Hematopoietic multipotent progenitor cell (in vitro differentiated cells): ENCODE data around the gene ITGA2B. TPM values are rescaled to one million over a fixed set of nuclear protein-coding genes. Genes with fewer than 3 reads are reported as not detected.
"Not testable (repeated sequence)": the region's sequence is repeated elsewhere in the genome, so short reads cannot be mapped to it uniquely, and the experiment has no call there.

ENCODE experiments used
- DNase-seq, 3 donors: peaks; one replicate each; pipeline ENCODE4 v3.0.0-alpha.2; 2011 to 2015; ENCODE audit warnings: low read depth in 2 of 3, low spot score in 2 of 3
- total RNA-seq: library from RNA; depleted of rRNA; stranded (reverse); fragments of >200 nt; gene quantifications from one replicate; pipeline ENCODE4 v1.2.3, GENCODE V29; 2012

ITGA2B gene
- total RNA-seq, 1 donor, result 80.8 TPM

- DNase-seq, result peak in 1 of 3 donors; percentile 47
Measured at GRCh38 chr17:44369414-44370023, 19.9 kb downstream of the ITGA2B start.

- DNase-seq, result not testable (repeated sequence)
Measured at GRCh38 chr17:44368391-44369243, 20.8 kb downstream of the ITGA2B start.

DNA sequence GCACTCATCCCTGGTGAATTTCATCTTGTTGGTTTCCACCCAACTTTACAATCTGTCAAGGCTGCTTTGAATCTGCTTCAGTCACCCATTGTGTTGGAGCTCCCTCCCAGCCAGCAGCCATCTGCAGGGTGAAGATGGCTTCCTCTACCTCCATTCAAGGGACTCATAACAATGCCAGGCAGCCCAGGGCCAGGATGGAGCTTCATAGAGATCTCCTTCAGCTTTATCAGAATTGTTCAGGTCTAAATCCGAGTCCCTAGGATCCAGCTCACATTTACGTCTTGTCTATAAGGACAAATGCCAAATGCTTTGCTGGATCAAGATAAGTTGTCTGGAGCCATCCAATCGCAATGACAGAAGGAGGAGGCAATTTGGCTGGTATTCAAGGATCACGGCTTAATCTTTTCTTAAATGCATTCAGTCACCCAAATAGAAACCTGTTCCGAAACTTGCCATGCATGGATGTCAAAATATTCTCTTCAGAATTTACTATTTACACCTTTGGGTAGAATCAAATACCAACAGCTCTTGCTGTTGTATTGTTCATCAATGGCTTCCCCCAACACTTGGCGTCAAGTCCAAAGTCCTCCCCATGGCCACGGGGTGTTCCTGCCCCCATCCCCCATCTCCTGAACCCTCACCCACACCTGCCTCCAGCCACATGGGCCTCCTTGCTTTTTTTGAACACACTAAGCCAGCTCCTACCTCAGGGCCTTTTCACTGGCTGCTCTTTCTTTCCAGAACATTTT, 22.0 kb downstream of the ITGA2B start:
- DNase-seq, result no peak

- not testable (repeated sequence) for DNase-seq
Measured at GRCh38 chr17:44365051-44365450, 24.4 kb downstream of the ITGA2B start.

DNA sequence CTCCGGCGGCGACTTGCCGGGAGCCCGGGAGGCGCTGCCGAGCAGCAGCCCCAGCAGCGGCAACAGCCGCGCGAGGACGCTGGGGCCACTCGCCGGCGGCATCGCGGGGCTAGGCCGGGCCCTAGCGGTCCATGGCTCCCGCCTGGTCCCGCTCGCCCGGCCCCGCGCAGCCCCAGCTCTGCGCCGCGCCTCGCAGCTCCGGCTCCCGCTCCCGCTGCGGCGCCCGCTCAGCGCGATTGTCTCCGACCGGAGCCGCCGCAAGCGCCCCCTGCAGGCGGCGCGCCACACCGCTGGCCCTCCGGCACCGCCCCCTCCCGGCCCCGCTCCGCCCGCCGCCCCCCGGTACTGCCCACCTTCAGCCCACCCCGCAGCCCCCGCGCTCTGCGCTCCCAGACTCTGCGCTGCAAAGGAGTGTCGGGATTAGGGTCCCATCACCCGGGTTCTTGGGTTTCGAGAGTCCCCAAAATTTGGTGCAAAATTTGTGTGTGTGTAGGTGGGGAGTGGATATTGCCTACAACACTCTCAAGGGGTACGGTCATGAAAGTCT, 25.8 kb downstream of the ITGA2B start, which contains the start of gene FAM171A2:
TSS of gene FAM171A2 (minus strand) at position 241 of the 547 bp plus-strand sequence. CDS start at position 102, 139 bp downstream.
- DNase-seq, result peak in 2 of 3 donors; percentile 68 to 75

- DNase-seq, result peak in 1 of 3 donors; percentile 28
Measured at GRCh38 chr17:44362949-44363612, 26.4 kb downstream of the ITGA2B start.

GRCh38 chr17:44362459-44362948, 26.9 kb downstream of the ITGA2B start:
- no peak for DNase-seq

DNA sequence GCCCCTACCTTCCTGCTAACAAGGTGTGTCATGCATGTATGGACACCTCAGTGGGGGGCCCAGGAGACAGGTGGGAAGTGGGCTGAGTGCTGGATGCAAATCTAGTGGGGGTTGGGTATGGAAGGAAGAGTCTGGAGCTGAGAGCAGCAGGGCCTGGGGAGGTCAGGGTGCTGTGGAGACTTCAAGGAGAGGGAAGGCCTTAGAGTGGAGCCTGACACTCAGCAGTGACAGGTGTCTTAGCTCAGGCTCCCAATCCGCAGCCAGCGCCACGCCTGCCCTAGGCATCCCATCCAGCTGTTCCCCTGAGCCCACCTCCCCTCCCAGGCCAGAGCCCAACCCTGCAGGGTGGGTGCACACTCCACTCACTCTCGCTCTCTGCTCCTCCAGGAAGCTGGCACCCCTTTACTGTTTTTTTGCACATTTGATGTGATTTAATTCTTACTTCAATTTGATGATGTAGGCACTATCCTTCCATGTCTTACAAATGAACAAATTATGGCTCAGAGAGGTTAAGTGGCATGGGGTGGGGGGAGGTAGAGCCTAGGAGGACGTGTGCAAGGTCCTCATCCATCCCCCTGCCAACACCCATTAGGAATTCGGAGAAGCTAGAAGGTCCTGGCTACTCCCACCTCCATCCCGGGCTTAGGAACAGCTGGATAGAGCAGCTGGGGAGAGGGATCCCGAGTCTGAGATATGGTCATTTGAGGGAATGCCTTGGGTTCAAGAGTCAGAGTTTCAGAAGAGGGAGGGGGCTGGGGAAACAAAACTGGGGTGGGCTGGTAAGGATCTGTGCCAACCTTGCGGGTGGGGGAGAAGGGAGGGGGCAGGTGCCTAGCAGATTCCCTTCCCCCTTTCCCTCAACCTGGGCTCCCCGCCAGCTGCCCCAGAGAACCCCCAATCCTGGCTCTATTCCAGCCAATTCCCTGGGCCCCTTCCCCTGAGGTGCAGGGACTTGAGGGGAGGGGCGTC, 27.9 kb downstream of the ITGA2B start:
- no peak for DNase-seq

GRCh38 chr17:44360826-44361225, 28.6 kb downstream of the ITGA2B start:
- no peak for DNase-seq

GRCh38 chr17:44360144-44360533, 29.3 kb downstream of the ITGA2B start:
- DNase-seq, result no peak

GRCh38 chr17:44359458-44360143, 29.8 kb downstream of the ITGA2B start:
- DNase-seq, result no peak

GRCh38 chr17:44359006-44359405, 30.4 kb downstream of the ITGA2B start:
- no peak for DNase-seq

- no peak for DNase-seq
Measured at GRCh38 chr17:44358066-44358465, 31.4 kb downstream of the ITGA2B start.

DNA sequence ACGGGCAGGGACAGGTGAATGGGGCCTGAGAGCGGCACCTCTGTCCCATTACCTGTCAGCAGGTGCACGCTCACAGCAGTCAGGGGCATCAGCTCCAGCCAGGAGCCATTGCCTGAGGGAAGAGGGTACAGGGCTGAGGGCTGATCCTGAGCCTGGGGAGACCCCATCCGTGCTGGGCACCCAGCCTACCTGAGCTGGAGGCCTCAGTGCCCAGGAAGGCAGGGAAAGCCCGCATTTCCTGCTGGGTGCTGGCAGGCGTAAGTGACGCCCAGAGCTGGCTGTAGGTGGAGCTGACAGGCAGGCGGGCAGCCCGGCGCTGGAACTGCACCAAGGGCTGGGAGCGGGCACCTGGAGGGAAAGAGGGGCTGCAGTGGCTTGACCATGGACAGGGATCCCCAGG, 33.2 kb downstream of the ITGA2B start:
- DNase-seq, result no peak

- DNase-seq, result no peak
Measured at GRCh38 chr17:44355642-44356099, 33.8 kb downstream of the ITGA2B start.

DNA sequence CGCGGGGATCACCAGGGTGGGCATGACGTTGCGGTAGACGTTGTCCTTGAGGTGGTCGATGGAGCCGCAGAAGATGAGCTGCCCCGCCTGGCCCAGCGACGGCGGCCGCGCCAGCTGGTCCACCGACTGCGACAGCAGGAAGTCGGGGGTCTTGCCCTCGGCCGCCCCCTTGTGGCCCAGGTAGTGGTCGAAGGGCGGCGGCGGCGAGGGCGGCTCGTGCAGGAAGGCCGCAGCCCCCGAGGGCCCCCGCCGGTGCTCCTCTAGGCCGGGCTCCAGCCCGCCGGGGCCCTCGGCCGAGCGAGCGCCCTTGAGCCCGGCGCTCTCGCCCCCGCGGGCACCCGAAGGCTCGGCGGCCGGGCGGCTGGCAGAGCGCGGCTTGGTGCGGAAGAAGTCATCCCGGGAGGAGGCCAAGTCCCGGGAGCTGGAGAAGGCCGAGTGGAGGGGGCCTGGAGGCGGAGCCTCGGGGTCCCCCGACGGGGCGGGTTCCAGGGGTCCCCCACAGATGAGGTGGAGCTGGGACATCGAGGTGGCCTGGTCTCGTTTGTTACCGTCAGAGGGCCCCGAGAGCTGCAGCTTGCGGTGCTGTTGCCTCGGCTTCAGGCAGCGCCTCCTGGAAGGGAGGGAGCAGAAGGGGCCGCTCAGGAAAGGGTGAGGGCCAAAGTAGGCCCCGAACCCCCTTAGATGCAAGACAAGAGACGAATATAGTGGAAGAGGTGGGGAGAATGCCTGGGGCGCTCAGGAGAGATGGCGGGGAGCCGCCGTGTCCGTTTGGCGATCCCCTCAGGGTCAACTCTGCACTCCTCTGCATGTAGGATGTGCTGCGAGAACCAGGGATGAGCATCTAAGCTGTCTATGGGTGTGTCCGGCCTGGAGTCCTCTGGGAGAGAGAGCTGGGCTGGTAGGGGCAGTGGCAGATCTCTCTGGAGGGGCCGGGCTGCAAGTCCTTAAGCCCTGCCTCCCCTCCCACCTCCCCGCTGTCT, 34.6 kb downstream of the ITGA2B start:
- DNase-seq, result peak in 2 of 3 donors; percentile 53 to 59

DNA sequence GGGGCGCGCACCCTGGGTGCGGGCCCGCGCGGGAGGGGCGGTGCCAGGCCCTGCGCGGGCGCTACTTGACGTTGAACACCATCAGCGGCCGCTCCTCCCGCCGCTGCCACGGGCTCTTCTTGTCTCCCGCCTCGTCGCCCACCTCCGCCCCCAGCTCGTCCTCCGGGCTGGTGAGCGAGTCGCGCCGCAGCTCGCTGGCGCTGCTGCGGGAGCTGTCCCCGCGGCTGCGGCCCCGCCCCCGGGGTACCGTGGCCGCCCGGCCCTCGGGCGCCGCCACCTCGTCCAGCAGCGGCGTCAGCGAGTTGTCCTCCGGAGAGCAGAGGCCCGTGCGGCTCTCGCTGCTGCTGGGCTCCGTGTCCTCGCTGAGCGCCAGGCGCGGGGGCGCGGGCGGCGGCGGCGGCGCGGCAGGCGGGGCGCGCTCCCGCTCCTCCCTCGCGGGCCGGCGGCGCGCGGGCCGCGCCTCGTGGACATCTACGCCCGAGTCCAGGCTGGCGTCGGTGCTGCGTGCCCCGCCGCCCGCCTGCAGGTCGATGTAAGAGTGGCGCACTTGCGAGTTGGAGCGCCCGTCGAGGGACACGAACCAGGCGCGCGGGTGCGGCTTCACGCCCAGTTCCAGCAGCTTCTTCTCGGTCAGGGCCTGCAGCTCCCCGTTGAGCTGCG, 35.6 kb downstream of the ITGA2B start:
- peak in 1 of 3 donors; percentile 29 for DNase-seq
